GM19043 (cell line): Measurements from ENCODE around the gene KRT25.

Experiments used
- ATAC-seq: cut with Tn5 transposase; IDR thresholded peaks from one replicate; pipeline ENCODE4 v1.9.1; 2021; ENCODE audit warnings: low read depth; ENCODE audit not compliant: unreplicated experiment

KRT25 gene

DNA sequence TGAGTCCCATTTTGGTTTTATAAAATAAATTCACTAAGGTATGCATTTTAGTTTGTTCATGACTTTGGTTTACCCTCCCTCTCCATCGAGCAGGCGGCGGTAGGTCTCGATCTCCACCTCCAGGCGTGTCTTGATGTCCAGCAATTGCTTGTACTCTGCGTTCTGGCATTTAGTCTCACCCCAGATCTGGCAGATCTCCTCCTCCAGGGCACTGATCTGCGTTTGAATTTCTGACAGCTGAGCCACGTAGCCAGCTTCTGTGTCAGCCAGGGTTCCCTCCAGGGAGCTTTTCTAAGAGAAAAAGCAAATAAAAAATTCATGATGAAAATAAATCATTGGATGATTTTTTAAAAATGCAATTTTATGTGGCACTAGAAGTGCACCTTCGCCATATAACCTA, 55.8 kb downstream of the KRT25 start:
- ATAC-seq, result no peak
